T-helper 1 cell treated with Interleukin-12 subunit alpha and Interleukin-12 subunit beta and Interleukin-4 antibody, amounts not matched to agents 30 μg/mL and 1 μg/mL, for 36 hours (primary cell): ENCODE measurements around the gene PIK3CG.
"Not testable (repeated sequence)": the region's sequence is repeated elsewhere in the genome, so short reads cannot be mapped to it uniquely, and the experiment has no call there.

ENCODE experiments used
- H3K27ac Mint-ChIP-seq: one replicate; pipeline ENCODE4 v1.8.0; 2021; ENCODE audit warnings: mild to moderate bottlenecking, mixed read lengths
- H3K27me3 Mint-ChIP-seq: one replicate; pipeline ENCODE4 v1.8.0; 2021; ENCODE audit warnings: low read depth, mixed read lengths
- H3K36me3 Mint-ChIP-seq: one replicate; pipeline ENCODE4 v1.8.0; 2021; ENCODE audit warnings: low read depth, mixed read lengths
- H3K4me1 Mint-ChIP-seq: one replicate; pipeline ENCODE4 v1.8.0; 2021; ENCODE audit warnings: low read depth, mixed read lengths
- H3K4me3 Mint-ChIP-seq: one replicate; pipeline ENCODE4 v1.8.0; 2021; ENCODE audit warnings: mild to moderate bottlenecking, moderate library complexity, mixed read lengths
- H3K9me3 Mint-ChIP-seq: one replicate; pipeline ENCODE4 v1.8.0; 2021; ENCODE audit warnings: mixed read lengths

PIK3CG gene

GRCh38 chr7:106865130-106866041 is at the start of gene PIK3CG:
Gene PIK3CG (plus strand): TSS chr7:106865282. CDS start chr7:106867562, 2,280 bp downstream.
- H3K36me3 Mint-ChIP-seq, result peaks cover 35% of the 10 kb centered on the region
- peak within 1 kb of the TSS; percentile 93 for H3K4me3 Mint-ChIP-seq
- H3K27me3 Mint-ChIP-seq, result no peaks in the 10 kb centered on the region
- peaks cover 34% of the 10 kb centered on the region for H3K4me1 Mint-ChIP-seq
- peaks cover 6% of the 10 kb centered on the region for H3K9me3 Mint-ChIP-seq
- peak within 1 kb of the TSS; percentile 92 for H3K27ac Mint-ChIP-seq

DNA sequence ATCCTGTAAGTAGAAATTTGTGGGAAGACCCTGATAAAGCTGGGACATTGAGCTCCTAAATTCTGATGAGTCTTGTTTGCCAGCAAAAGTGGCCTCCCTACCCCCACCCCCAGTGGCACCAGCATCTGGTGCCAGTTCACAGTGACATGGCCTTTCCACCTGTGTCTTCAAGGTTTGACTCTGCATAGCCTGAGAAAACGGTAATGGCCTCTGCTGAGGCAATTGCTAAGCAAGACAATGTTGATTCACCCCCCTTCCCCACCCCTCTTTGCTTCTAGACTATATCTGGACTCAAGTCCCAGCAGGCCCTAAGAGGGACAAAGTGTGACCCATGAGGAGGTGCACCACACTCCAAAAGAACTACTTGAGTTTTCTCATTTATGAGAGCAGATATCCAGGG is 48.0 kb upstream of the PIK3CG start:
- H3K27ac Mint-ChIP-seq, result no peak overlapping the region

DNA sequence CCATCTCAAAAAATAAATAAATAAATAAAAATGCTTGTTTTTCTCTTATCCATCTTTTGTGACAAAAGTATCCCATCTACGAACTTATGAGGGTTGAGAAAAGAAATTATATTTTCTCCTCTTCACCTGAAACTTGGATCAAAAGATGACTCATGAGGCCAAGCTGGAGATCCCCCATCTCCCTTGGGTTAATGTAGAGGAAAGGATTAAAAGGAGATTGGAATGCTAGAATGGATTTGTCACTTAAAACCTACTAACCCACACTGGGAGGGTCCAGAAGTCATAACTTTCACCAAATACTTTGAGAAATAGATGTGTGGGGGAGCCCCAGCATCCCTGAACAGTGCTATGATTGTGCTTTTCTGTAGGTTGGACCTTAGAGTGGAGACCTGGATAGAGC is 46.3 kb upstream of the PIK3CG start:
- no peaks in the 10 kb centered on the region for H3K36me3 Mint-ChIP-seq
- H3K27me3 Mint-ChIP-seq, result peaks cover 3% of the 10 kb centered on the region
- H3K9me3 Mint-ChIP-seq, result no peaks in the 10 kb centered on the region
- H3K4me1 Mint-ChIP-seq, result peaks cover 4% of the 10 kb centered on the region
- H3K4me3 Mint-ChIP-seq, result no peak overlapping the region
- H3K27ac Mint-ChIP-seq, result no peak overlapping the region

More for the DNA sequence above, 48.0 kb upstream of the PIK3CG start:
- Mint-ChIP-seq H3K9me3 (no peaks in the 10 kb centered on the region), H3K36me3 (no peaks in the 10 kb centered on the region), H3K4me1 (peaks cover 10% of the 10 kb centered on the region), H3K27me3 (peaks cover 3% of the 10 kb centered on the region), H3K4me3 (no peak overlapping the region)

DNA sequence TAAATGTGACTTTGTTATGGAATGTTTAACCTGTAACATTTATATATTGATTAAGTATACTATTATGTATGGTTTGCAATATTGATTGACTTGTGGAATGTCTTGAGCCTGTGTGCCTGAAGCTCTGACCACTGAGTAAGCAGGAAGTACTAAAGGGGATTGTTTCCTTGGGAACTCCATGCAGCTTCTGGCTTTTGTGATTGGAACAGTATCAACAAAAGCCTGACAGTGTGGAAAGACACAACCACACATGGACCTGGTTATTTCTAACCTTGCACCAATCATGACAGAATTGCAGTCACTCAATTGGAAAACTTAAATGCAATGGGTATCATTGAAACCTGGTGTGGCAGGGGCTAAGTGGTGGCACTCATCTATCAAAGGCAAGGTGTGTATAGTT is 45.5 kb upstream of the PIK3CG start:
- no peaks in the 10 kb centered on the region for H3K36me3 Mint-ChIP-seq
- H3K27me3 Mint-ChIP-seq, result no peaks in the 10 kb centered on the region
- no peaks in the 10 kb centered on the region for H3K9me3 Mint-ChIP-seq
- H3K4me3 Mint-ChIP-seq, result no peak overlapping the region
- H3K27ac Mint-ChIP-seq, result no peak overlapping the region
- peaks cover 4% of the 10 kb centered on the region for H3K4me1 Mint-ChIP-seq

- H3K4me3 Mint-ChIP-seq, result no peak overlapping the region
- no peak overlapping the region for H3K27ac Mint-ChIP-seq
- no peaks in the 10 kb centered on the region for H3K36me3 Mint-ChIP-seq
- no peaks in the 10 kb centered on the region for H3K9me3 Mint-ChIP-seq
- no peaks in the 10 kb centered on the region for H3K4me1 Mint-ChIP-seq
- H3K27me3 Mint-ChIP-seq, result no peaks in the 10 kb centered on the region
Measured at GRCh38 chr7:106820321-106821217, 44.5 kb upstream of the PIK3CG start.

DNA sequence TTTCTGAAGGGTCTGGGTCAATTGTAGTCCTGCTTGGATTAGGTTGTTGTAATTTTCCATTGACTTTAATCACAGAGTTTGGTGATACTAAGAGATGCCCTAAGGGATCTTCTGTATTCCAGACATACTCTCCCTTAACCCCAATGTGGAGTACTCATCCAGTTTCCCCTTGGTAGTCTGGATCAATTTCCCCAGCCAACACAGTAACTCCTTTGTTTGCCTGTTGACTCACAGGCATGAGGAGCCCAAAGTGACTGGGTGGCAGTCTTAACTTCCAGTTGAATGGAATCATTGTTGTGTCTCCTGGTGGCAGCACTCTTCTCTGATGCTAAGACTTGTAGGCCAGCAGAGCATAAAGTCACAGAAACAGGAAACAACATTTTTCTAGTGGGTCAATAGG is 41.5 kb upstream of the PIK3CG start:
- no peaks in the 10 kb centered on the region for H3K9me3 Mint-ChIP-seq
- H3K36me3 Mint-ChIP-seq, result no peaks in the 10 kb centered on the region
- no peak overlapping the region for H3K27ac Mint-ChIP-seq
- no peak overlapping the region for H3K4me3 Mint-ChIP-seq
- no peaks in the 10 kb centered on the region for H3K27me3 Mint-ChIP-seq
- H3K4me1 Mint-ChIP-seq, result no peaks in the 10 kb centered on the region

GRCh38 chr7:106824458-106824857 is 40.6 kb upstream of the PIK3CG start:
- Mint-ChIP-seq H3K4me1 (no peaks in the 10 kb centered on the region), H3K27ac (no peak overlapping the region), H3K36me3 (no peaks in the 10 kb centered on the region), H3K27me3 (no peaks in the 10 kb centered on the region), H3K4me3 (no peak overlapping the region), H3K9me3 (no peaks in the 10 kb centered on the region)

GRCh38 chr7:106827626-106828025 is 37.5 kb upstream of the PIK3CG start:
- no peaks in the 10 kb centered on the region for H3K27me3 Mint-ChIP-seq
- H3K27ac Mint-ChIP-seq, result no peak overlapping the region
- H3K4me3 Mint-ChIP-seq, result no peak overlapping the region
- H3K4me1 Mint-ChIP-seq, result no peaks in the 10 kb centered on the region
- no peaks in the 10 kb centered on the region for H3K36me3 Mint-ChIP-seq
- peaks cover 14% of the 10 kb centered on the region for H3K9me3 Mint-ChIP-seq

DNA sequence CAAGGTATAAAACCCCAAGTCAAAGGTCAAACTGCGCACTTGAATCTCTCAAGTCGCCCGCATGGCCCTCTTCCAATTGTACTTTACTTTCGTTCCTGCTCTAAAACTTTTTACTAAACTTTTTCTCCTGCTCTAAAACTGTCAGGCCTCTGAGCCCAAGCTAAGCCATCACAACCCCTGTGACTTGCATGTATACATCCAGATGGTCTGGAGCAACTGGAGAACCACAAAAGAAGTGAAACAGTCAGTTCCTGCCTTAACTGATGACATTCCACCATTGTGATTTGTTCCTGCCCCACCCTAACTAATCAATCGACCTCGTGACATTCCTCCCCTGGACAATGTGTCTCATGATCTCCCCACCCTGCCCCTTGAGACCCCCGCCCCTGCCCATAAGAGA is 35.6 kb upstream of the PIK3CG start:
- no peak overlapping the region for H3K27ac Mint-ChIP-seq
- no peaks in the 10 kb centered on the region for H3K27me3 Mint-ChIP-seq
- no peaks in the 10 kb centered on the region for H3K4me1 Mint-ChIP-seq
- H3K9me3 Mint-ChIP-seq, result peaks cover 14% of the 10 kb centered on the region
- H3K4me3 Mint-ChIP-seq, result no peak overlapping the region
- no peaks in the 10 kb centered on the region for H3K36me3 Mint-ChIP-seq

GRCh38 chr7:106830896-106831295 is 34.2 kb upstream of the PIK3CG start:
- H3K36me3 Mint-ChIP-seq, H3K4me3 Mint-ChIP-seq, H3K27ac Mint-ChIP-seq, H3K27me3 Mint-ChIP-seq, H3K4me1 Mint-ChIP-seq: not testable (repeated sequence)
- H3K9me3 Mint-ChIP-seq, result peaks cover 14% of the 10 kb centered on the region

DNA sequence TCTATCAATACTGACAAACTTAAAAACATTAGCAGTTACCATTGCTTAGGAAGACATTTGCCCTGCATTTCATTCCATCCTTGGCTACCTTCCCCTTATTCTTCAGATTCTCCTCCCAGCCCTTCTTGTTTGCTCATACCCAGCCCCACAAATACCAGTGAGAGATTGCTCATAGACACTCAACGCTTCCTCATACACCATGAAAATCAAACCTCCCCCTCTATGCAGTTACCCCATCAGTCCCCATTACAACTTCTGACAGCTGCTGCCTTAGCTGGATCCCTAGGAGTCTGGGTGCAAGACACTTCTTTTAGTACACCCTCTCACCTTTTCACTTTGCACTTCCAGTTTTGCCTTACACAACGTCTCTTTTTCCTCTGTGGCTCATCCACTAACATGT is 28.3 kb upstream of the PIK3CG start:
- H3K27me3 Mint-ChIP-seq, result no peaks in the 10 kb centered on the region
- H3K4me3 Mint-ChIP-seq, result no peak overlapping the region
- no peaks in the 10 kb centered on the region for H3K36me3 Mint-ChIP-seq
- H3K27ac Mint-ChIP-seq, result no peak overlapping the region
- H3K9me3 Mint-ChIP-seq, result no peaks in the 10 kb centered on the region
- no peaks in the 10 kb centered on the region for H3K4me1 Mint-ChIP-seq

- Mint-ChIP-seq H3K36me3 (no peaks in the 10 kb centered on the region), H3K27ac (no peak overlapping the region), H3K4me3 (no peak overlapping the region), H3K27me3 (peaks cover 6% of the 10 kb centered on the region), H3K9me3 (no peaks in the 10 kb centered on the region), H3K4me1 (no peaks in the 10 kb centered on the region)
Measured at GRCh38 chr7:106839511-106839910, 25.6 kb upstream of the PIK3CG start.

GRCh38 chr7:106840342-106840741 is 24.7 kb upstream of the PIK3CG start:
- Mint-ChIP-seq H3K4me1 (no peaks in the 10 kb centered on the region), H3K27me3 (peaks cover 12% of the 10 kb centered on the region), H3K36me3 (no peaks in the 10 kb centered on the region), H3K9me3 (no peaks in the 10 kb centered on the region), H3K27ac (no peak overlapping the region), H3K4me3 (no peak overlapping the region)

GRCh38 chr7:106841896-106842390 is 23.1 kb upstream of the PIK3CG start:
- Mint-ChIP-seq H3K27ac (no peak overlapping the region), H3K9me3 (no peaks in the 10 kb centered on the region), H3K4me1 (no peaks in the 10 kb centered on the region), H3K4me3 (no peak overlapping the region), H3K36me3 (no peaks in the 10 kb centered on the region), H3K27me3 (peaks cover 13% of the 10 kb centered on the region)
